ENCODE results near the gene BATF.

Gene BATF

DNA sequence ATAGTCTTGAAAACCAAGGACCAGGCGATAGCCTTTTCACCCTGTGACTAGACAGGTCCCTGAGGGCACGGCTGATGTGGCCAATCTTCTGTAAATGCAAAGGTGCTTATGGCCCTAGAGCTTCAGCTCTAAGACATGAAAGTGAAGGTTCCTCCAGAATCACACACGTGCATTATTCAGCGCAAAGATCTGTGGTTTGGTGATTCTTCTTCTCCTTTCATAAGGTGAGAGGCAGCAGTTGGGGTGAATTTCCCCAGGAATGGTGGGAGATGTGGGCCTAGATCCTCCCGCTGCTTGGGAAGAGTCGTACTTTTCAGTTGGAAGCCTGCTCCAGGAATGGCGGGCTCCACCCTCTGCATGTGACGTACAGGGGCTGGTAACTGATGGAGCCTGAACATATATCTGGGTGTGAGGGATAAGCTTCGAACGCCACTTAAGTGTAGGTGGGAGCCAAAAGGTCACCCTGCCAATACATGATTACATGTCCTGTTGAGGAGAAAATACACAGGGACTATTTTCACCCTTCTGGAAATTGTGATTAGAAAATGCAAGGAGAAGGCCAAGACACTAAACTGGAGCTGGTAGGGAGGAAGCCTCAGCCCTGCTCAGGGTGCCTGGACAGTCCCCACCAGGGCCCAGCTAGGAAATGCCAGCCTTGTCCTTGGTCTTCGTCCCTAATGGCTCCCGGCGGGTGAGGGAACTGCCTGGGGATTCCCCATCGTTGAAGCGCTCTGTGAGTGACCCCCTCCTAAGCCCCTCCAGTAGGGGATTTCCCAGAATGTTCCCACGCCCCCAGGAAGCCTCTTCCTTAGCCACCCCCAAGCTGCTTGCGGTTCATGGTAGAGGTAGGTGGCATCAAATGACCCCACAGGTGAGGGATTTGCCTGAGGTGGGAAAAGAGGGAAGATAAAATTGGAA is 17.6 kb downstream of the BATF start:
- Histone ChIP-seq H3K27me3 (ENCODE audit: control insufficient read depth in 1 of 2, insufficient read depth in 2 of 2, low read length in 2 of 2) (no peaks in the 10 kb centered on the region), H3K4me3 (ENCODE audit: low read depth in 1 of 2, low read length in 2 of 2) (no peak overlapping the region), H3K27ac (ENCODE audit: low read depth, low read length) (no peak overlapping the region), H3K4me1 (ENCODE audit: insufficient read depth, low read length) (no peaks in the 10 kb centered on the region), H3K9ac (ENCODE audit: low read length) (no peak overlapping the region), H3K9me3 (ENCODE audit: low read length) (no peaks in the 10 kb centered on the region), H3K36me3 (ENCODE audit: insufficient read depth, low read length) (no peaks in the 10 kb centered on the region)

DNA sequence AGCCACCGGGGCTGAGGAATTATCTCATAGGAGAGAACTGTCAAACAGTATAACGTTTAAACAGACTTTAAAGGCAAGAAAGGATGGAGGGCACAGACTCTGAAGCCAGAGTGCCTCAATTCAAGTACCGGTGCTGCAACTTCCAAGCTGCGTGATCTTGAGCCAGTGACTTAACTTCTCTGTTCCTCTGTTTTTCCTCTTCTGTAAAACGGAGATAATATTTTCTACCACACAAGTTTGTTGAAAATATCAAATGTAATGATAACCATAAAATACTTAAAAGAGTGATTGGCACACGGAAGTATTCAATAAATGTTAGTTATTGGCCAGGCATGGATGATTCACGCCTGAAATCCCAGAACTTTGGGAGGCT is 18.2 kb downstream of the BATF start:
- Histone ChIP-seq H3K9me3 (ENCODE audit: low read length) (no peaks in the 10 kb centered on the region), H3K9ac (ENCODE audit: low read length) (no peak overlapping the region), H3K4me3 (ENCODE audit: low read depth in 1 of 2, low read length in 2 of 2) (no peak overlapping the region), H3K36me3 (ENCODE audit: insufficient read depth, low read length) (no peaks in the 10 kb centered on the region), H3K27ac (ENCODE audit: low read depth, low read length) (no peak overlapping the region), H3K4me1 (ENCODE audit: insufficient read depth, low read length) (no peaks in the 10 kb centered on the region), H3K27me3 (ENCODE audit: control insufficient read depth in 1 of 2, insufficient read depth in 2 of 2, low read length in 2 of 2) (no peaks in the 10 kb centered on the region)

DNA sequence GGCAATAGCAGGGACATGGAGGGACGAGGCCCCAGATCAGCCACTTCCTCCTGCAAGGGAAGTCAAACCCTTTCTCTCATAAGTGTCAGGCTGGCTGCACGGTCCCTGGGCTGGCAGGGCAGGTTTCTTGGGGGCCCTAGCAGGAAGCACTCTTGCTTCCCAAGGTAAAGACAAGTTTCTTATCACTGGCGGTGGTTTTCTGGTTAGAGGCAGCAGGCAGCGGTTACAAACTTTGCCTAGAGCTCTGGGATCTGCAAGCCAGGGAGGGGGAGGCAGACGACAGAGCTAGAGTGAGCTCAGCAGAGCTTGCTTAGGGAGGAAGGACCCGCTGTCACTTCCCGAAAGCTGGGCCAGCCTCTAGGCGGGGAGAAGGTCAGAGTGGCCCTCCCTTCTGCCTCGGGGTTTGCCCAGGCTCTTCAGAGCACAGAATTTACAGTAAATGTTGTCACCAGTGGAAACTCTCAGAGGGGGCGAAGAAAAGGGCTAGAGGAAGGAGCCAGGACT is 20.4 kb downstream of the BATF start:
- Histone ChIP-seq H3K9me3 (ENCODE audit: low read length) (no peaks in the 10 kb centered on the region), H3K36me3 (ENCODE audit: insufficient read depth, low read length) (no peaks in the 10 kb centered on the region), H3K4me1 (ENCODE audit: insufficient read depth, low read length) (peaks cover under 1% of the 10 kb centered on the region), H3K4me3 (ENCODE audit: low read depth in 1 of 2, low read length in 2 of 2) (no peak overlapping the region), H3K9ac (ENCODE audit: low read length) (no peak overlapping the region), H3K27me3 (ENCODE audit: control insufficient read depth in 1 of 2, insufficient read depth in 2 of 2, low read length in 2 of 2) (peaks cover 0 to 2% of the 10 kb centered on the region in 2 donors), H3K27ac (ENCODE audit: low read depth, low read length) (no peak overlapping the region)

DNA sequence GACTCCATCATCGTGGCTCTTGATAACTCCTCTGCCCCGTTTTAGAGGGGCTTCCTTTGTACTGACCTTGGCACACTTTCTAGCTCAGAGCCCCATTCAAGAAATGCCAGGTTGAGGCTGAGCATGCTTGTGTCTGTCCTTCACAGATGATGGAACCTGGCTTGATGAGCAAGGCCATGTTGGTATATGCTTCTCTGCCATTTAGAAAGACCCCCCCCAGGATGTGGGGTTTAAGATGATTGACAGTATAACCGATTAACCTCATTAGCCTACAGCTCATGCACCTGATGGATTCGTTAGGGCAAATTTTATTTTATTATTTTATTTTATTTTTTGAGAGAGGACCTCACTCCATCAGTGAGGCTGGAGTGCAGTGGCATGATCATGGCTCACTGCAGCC is 21.0 kb downstream of the BATF start:
- Histone ChIP-seq H3K36me3 (ENCODE audit: insufficient read depth, low read length) (no peaks in the 10 kb centered on the region), H3K4me3 (ENCODE audit: low read depth in 1 of 2, low read length in 2 of 2) (no peak overlapping the region), H3K9ac (ENCODE audit: low read length) (no peak overlapping the region), H3K4me1 (ENCODE audit: insufficient read depth, low read length) (peaks cover 6% of the 10 kb centered on the region), H3K9me3 (ENCODE audit: low read length) (no peaks in the 10 kb centered on the region), H3K27me3 (ENCODE audit: control insufficient read depth in 1 of 2, insufficient read depth in 2 of 2, low read length in 2 of 2) (peaks cover 0 to 3% of the 10 kb centered on the region in 2 donors), H3K27ac (ENCODE audit: low read depth, low read length) (no peak overlapping the region)

DNA sequence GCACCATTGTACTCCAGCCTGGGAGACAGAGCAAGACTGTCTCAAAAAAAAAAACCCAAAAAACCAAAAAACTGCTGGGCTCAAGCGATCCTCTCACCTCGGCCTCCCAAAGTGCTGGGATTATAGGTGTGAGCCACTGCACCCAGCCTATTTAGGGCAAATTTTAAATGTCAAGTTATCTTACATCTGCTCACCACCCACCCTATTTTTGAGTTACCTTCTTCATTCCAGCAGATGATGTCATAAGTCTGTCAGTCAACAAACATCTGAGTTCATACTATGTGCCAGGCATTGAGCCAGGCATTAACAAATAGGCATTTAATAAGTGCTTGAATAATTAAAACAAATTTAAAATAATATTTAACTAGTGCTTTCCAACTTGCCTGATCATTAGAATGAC is 21.5 kb downstream of the BATF start:
- Histone ChIP-seq H3K27me3 (ENCODE audit: control insufficient read depth in 1 of 2, insufficient read depth in 2 of 2, low read length in 2 of 2) (peaks cover 0 to 3% of the 10 kb centered on the region in 2 donors), H3K27ac (ENCODE audit: low read depth, low read length) (no peak overlapping the region), H3K4me1 (ENCODE audit: insufficient read depth, low read length) (peaks cover 10% of the 10 kb centered on the region), H3K4me3 (ENCODE audit: low read depth in 1 of 2, low read length in 2 of 2) (no peak overlapping the region), H3K9ac (ENCODE audit: low read length) (no peak overlapping the region), H3K36me3 (ENCODE audit: insufficient read depth, low read length) (no peaks in the 10 kb centered on the region), H3K9me3 (ENCODE audit: low read length) (no peaks in the 10 kb centered on the region)

DNA sequence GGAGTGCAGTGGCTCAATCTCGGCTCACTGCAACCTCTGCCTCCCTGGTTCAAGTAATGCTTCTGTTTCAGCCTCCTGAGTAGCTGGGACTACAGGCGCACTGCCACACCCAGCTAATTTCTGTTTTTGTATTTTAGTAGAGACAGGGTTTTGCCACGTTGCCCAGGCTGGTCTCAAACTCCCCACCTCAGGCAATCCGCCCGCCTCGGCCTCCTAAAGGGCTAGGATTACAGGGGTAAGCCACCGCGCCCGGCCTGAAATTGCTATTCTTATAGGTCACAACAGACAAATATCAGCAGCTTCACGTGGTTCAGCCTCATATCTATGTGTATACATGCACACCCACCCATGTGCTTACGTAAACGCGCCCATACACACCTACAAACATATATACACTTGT is 23.6 kb downstream of the BATF start:
- H3K36me3 ChIP-seq (ENCODE audit: insufficient read depth, low read length) = no peaks in the 10 kb centered on the region
- peaks cover 0 to 3% of the 10 kb centered on the region in 2 donors for H3K27me3 ChIP-seq (ENCODE audit: control insufficient read depth in 1 of 2, insufficient read depth in 2 of 2, low read length in 2 of 2)
- no peak overlapping the region for H3K27ac ChIP-seq (ENCODE audit: low read depth, low read length)
- no peaks in the 10 kb centered on the region for H3K9me3 ChIP-seq (ENCODE audit: low read length)
- no peak overlapping the region for H3K9ac ChIP-seq (ENCODE audit: low read length)
- H3K4me1 ChIP-seq (ENCODE audit: insufficient read depth, low read length) = peaks cover 21% of the 10 kb centered on the region
- no peak overlapping the region for H3K4me3 ChIP-seq (ENCODE audit: low read depth in 1 of 2, low read length in 2 of 2)

DNA sequence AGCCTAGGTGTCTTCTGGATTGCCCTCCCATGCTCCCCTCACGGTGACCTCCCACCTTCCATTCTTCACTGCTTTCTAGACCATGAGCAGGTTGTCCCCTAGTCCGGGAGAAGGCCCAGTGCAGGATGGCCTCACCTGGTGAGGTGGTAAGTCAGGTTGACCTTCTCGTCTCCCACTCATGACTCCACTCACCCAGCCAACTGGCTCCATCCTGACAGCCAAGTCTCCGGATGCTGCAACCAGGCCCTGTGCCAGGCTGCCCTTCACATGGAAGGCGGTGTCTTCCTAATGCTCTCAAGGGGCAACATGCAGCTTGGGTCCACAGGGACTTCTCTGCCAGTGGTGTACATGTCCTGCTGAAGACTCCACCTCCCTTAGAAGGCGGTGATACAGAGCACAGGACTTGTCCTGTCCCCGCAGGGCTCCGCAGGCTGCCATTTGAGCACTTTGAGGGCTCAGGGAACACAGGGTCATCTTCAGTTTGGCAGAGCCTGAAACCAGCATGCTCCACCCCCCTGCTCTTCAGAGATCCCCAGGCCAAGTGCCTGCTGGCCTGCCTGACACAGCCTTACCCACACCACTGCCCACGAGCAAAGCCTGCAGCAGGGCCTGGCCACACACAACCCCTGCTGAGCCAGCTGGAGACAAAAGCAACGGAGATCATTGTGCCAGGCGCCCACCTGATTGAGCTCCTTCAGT is 25.4 kb downstream of the BATF start:
- H3K4me1 ChIP-seq (ENCODE audit: insufficient read depth, low read length) = peaks cover 34% of the 10 kb centered on the region
- H3K4me3 ChIP-seq (ENCODE audit: low read depth in 1 of 2, low read length in 2 of 2) = no peak overlapping the region
- H3K36me3 ChIP-seq (ENCODE audit: insufficient read depth, low read length) = no peaks in the 10 kb centered on the region
- H3K27me3 ChIP-seq (ENCODE audit: control insufficient read depth in 1 of 2, insufficient read depth in 2 of 2, low read length in 2 of 2) = peaks cover 0 to 3% of the 10 kb centered on the region in 2 donors
- no peak overlapping the region for H3K27ac ChIP-seq (ENCODE audit: low read depth, low read length)
- H3K9me3 ChIP-seq (ENCODE audit: low read length) = no peaks in the 10 kb centered on the region
- H3K9ac ChIP-seq (ENCODE audit: low read length) = no peak overlapping the region

DNA sequence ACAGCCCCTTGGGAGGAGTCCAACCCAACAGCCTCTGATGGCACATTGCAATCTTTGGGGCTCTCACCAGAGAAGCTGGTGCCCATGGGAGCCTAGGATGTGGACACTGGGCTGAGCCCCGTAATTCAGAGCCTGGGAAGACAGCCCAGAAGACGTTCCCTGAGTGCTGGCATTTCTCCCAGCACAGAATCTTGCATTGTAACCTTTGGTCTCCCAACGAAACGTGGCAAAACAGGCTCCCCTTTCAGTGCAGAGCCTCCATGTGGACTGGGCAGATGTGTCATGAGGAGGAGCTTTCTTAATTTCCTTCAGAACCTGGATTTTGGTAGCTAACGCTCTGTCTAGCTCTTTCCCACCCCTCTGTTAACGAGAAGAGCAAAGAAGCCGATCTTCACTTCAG is 26.3 kb downstream of the BATF start:
- H3K9ac ChIP-seq (ENCODE audit: low read length) = no peak overlapping the region
- H3K4me3 ChIP-seq (ENCODE audit: low read depth in 1 of 2, low read length in 2 of 2) = no peak overlapping the region
- peaks cover 42% of the 10 kb centered on the region for H3K4me1 ChIP-seq (ENCODE audit: insufficient read depth, low read length)
- H3K27me3 ChIP-seq (ENCODE audit: control insufficient read depth in 1 of 2, insufficient read depth in 2 of 2, low read length in 2 of 2) = peaks cover 0 to 3% of the 10 kb centered on the region in 2 donors
- no peak overlapping the region for H3K27ac ChIP-seq (ENCODE audit: low read depth, low read length)
- no peaks in the 10 kb centered on the region for H3K36me3 ChIP-seq (ENCODE audit: insufficient read depth, low read length)
- H3K9me3 ChIP-seq (ENCODE audit: low read length) = no peaks in the 10 kb centered on the region

DNA sequence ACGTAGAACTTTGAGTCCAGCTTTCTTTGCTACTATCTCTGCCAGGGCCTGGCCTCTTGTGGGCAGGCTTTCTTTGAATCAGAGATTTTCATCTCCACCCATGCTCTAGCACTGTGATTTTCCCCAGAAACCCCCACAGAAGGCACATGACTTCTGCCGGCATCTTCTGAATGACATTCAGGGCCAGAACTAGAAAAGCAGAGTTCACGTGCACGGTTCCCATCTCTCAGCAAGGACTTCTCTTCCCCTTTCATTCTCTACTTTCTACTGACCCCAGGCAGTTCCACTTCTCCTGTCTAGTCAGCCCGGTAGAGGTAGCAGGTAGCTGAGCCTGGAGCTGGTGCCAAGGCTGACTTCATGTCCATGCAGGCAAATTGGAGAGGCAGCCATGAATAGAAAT is 26.9 kb downstream of the BATF start:
- no peak overlapping the region for H3K9ac ChIP-seq (ENCODE audit: low read length)
- peaks cover 0 to 3% of the 10 kb centered on the region in 2 donors for H3K27me3 ChIP-seq (ENCODE audit: control insufficient read depth in 1 of 2, insufficient read depth in 2 of 2, low read length in 2 of 2)
- H3K36me3 ChIP-seq (ENCODE audit: insufficient read depth, low read length) = no peaks in the 10 kb centered on the region
- no peak overlapping the region for H3K27ac ChIP-seq (ENCODE audit: low read depth, low read length)
- peaks cover 48% of the 10 kb centered on the region for H3K4me1 ChIP-seq (ENCODE audit: insufficient read depth, low read length)
- no peaks in the 10 kb centered on the region for H3K9me3 ChIP-seq (ENCODE audit: low read length)
- H3K4me3 ChIP-seq (ENCODE audit: low read depth in 1 of 2, low read length in 2 of 2) = no peak overlapping the region

DNA sequence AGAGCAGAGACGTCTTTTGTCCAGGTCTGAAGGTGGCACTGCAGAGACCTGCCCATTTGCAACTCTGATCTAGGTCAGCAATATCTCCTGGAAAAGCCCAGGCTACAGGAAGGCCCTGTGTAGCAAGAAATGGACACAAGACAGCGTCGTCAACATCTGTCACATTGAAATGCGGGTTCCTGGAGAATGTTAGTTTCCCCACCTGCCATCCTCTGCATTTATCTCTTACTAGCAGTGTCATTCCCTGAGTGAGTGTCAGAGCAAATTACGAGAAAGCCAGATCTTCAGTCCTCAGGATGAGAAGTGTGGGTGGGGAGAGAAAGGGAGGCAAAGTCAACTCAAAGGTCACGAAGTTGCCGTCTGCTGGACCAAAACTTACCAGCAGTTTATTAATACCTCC is 28.8 kb downstream of the BATF start:
- Histone ChIP-seq H3K9me3 (ENCODE audit: low read length) (no peaks in the 10 kb centered on the region), H3K36me3 (ENCODE audit: insufficient read depth, low read length) (no peaks in the 10 kb centered on the region), H3K4me3 (ENCODE audit: low read depth in 1 of 2, low read length in 2 of 2) (no peak overlapping the region), H3K27me3 (ENCODE audit: control insufficient read depth in 1 of 2, insufficient read depth in 2 of 2, low read length in 2 of 2) (peaks cover 0 to 3% of the 10 kb centered on the region in 2 donors), H3K9ac (ENCODE audit: low read length) (no peak overlapping the region), H3K27ac (ENCODE audit: low read depth, low read length) (no peak overlapping the region), H3K4me1 (ENCODE audit: insufficient read depth, low read length) (peaks cover 54% of the 10 kb centered on the region)

DNA sequence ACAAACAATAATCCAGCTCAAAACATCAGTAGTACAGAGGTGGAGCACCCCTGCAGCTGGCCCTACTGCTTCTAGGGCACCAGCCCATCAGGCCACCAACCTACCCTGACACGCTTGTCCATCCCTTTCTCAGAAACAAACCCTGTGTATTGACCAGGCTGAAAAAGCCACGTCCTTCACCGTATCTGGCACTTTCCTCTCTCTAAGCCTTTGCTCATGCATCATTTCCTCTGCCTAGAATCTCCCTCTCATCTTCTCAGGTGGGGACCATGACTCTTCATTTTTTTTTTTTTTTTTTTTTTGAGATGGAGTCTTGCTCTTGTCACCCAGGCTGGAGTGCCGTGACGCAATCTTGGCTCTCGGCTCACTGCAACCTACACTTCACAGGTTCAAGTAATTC is 30.9 kb downstream of the BATF start:
- Histone ChIP-seq H3K27me3 (ENCODE audit: control insufficient read depth in 1 of 2, insufficient read depth in 2 of 2, low read length in 2 of 2) (no peaks in the 10 kb centered on the region), H3K9me3 (ENCODE audit: low read length) (no peaks in the 10 kb centered on the region), H3K36me3 (ENCODE audit: insufficient read depth, low read length) (no peaks in the 10 kb centered on the region), H3K4me1 (ENCODE audit: insufficient read depth, low read length) (peaks cover 49% of the 10 kb centered on the region), H3K27ac (ENCODE audit: low read depth, low read length) (no peak overlapping the region), H3K4me3 (ENCODE audit: low read depth in 1 of 2, low read length in 2 of 2) (no peak overlapping the region), H3K9ac (ENCODE audit: low read length) (no peak overlapping the region)

Measured in muscle layer of colon (tissue), 2 donors.